Endothelial cell (in vitro differentiated cells): Measurements from ENCODE around the gene KCNE4. TPM values are rescaled to one million over a fixed set of nuclear protein-coding genes. Genes with fewer than 3 reads are reported as not detected.

Source experiments
- DNase-seq: peaks from one replicate; pipeline ENCODE4 v3.0.0; 2021; ENCODE audit warnings: low spot score
- H3K27ac Mint-ChIP-seq: one replicate; pipeline ENCODE4 v1.8.0; 2021; ENCODE audit warnings: mixed read lengths, inconsistent platforms; ENCODE audit not compliant: unreplicated experiment
- H3K27me3 Mint-ChIP-seq: one replicate; pipeline ENCODE4 v1.8.0; 2021; ENCODE audit warnings: mild to moderate bottlenecking, moderate library complexity, mixed read lengths, inconsistent platforms; ENCODE audit not compliant: unreplicated experiment
- H3K36me3 Mint-ChIP-seq: one replicate; pipeline ENCODE4 v1.8.0; 2021; ENCODE audit warnings: mild to moderate bottlenecking, low read depth, mixed read lengths, inconsistent platforms; ENCODE audit not compliant: unreplicated experiment
- H3K4me1 Mint-ChIP-seq: one replicate; pipeline ENCODE4 v1.8.0; 2021; ENCODE audit warnings: mild to moderate bottlenecking, mixed read lengths, inconsistent platforms; ENCODE audit not compliant: unreplicated experiment
- H3K4me3 Mint-ChIP-seq: one replicate; pipeline ENCODE4 v1.8.0; 2021; ENCODE audit warnings: mild to moderate bottlenecking, mixed read lengths, inconsistent platforms; ENCODE audit not compliant: unreplicated experiment
- H3K9me3 Mint-ChIP-seq: one replicate; pipeline ENCODE4 v1.8.0; 2021; ENCODE audit warnings: mixed read lengths, inconsistent platforms; ENCODE audit not compliant: unreplicated experiment
- CTCF ChIP-seq: fragments of 200-600 bp; sonication (generic); IDR thresholded peaks from one replicate; pipeline ENCODE4 v1.5.0; 2021; ENCODE audit warnings: antibody characterized with exemption; ENCODE audit not compliant: unreplicated experiment
- long read RNA-seq: library from polyadenylated mRNA; unstranded; transcript quantifications from one replicate; pipeline ENCODE4 v2.0.0, GENCODE V29; 2020; ENCODE audit not compliant: unreplicated experiment
- total RNA-seq: library from RNA; stranded (reverse); fragmentation: NEBNext Ultra II Directional; extraction: Animal tissue kit (Norgen Biotek cat#: 25700); gene quantifications from one replicate; pipeline ENCODE4 v1.2.1, GENCODE V29; 2021; ENCODE audit not compliant: unreplicated experiment

KCNE4 gene
- 0.46 TPM for total RNA-seq
- long read RNA-seq, result 0 reads

DNA sequence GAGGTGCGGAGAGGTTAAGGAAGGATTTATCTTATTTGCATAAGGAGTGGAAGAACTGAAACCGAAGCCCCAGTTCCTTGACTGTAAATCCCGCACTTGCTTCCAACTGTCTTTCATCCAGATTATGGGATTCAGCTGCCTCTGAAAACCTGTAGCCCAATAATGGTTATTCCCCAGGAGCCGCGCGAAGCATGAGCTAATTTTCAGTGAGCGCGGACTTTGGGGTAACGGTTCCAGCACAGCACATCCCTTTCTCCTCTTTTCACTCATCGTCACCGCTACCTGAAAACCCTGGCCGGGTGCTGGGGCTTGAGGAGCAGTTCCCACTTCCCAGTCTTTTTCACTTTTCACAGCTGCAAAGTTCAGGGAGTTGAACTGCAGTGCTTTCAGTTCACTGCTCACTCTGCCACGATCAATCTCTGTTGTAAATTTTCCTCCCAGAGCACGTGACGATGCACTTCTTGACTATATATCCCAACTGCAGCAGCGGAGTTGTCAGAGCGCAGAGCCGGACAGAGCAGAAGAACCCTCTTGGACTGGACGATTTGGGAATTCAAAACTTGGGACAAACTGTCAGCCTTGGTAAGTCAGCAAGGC lies at the start of gene KCNE4:
KCNE4 (plus strand) TSS at position 498 of the 597 bp plus-strand sequence. CDS start 641 bp downstream, outside the sequence.
- no peak for DNase-seq
- H3K27ac Mint-ChIP-seq, result no peak within 1 kb of the TSS
- no peak within 1 kb of the TSS for H3K4me3 Mint-ChIP-seq
- H3K4me1 Mint-ChIP-seq, result peaks cover 3% of the 10 kb centered on the region
- no peak for TF ChIP-seq CTCF
- no peaks in the 10 kb centered on the region for H3K36me3 Mint-ChIP-seq
- no peaks in the 10 kb centered on the region for H3K9me3 Mint-ChIP-seq
- no peaks in the 10 kb centered on the region for H3K27me3 Mint-ChIP-seq

- Mint-ChIP-seq H3K4me1 (peaks cover 2% of the 10 kb centered on the region), H3K36me3 (no peaks in the 10 kb centered on the region), H3K27me3 (no peaks in the 10 kb centered on the region), H3K9me3 (no peaks in the 10 kb centered on the region), H3K27ac (no peak overlapping the region), H3K4me3 (no peak overlapping the region)
- TF ChIP-seq CTCF, result no peak
- DNase-seq, result no peak
Measured at GRCh38 chr2:223003191-223003590, 48.8 kb upstream of the KCNE4 start.

DNA sequence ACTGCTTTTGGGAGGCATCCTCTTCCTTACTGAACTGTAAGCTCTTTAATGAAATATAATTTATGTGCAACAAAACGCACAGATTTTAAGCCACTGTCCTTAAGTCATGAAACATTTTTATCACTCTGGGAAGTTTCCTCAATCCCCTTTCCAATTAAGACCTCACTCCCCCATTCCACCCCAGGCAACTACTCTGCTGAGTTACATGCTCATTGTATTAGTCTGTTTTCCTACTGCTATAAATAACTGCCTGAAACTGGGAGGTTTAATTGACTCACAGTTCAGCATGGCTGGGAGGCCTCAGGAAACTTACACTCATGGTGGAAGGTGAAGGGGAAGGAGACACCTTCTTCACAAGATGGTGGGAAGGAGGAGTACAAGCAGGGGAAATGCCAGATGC lies 46.5 kb upstream of the KCNE4 start:
- Mint-ChIP-seq H3K36me3 (no peaks in the 10 kb centered on the region), H3K4me3 (no peak overlapping the region), H3K9me3 (no peaks in the 10 kb centered on the region), H3K27ac (no peak overlapping the region), H3K4me1 (peaks cover 8% of the 10 kb centered on the region), H3K27me3 (no peaks in the 10 kb centered on the region)
- DNase-seq, result no peak
- no peak for TF ChIP-seq CTCF

GRCh38 chr2:223007531-223007930 lies 44.5 kb upstream of the KCNE4 start:
- no peak for TF ChIP-seq CTCF
- DNase-seq, result no peak
- no peaks in the 10 kb centered on the region for H3K27me3 Mint-ChIP-seq
- H3K4me3 Mint-ChIP-seq, result no peak overlapping the region
- H3K36me3 Mint-ChIP-seq, result no peaks in the 10 kb centered on the region
- H3K9me3 Mint-ChIP-seq, result no peaks in the 10 kb centered on the region
- H3K4me1 Mint-ChIP-seq, result peaks cover 8% of the 10 kb centered on the region
- no peak overlapping the region for H3K27ac Mint-ChIP-seq

DNA sequence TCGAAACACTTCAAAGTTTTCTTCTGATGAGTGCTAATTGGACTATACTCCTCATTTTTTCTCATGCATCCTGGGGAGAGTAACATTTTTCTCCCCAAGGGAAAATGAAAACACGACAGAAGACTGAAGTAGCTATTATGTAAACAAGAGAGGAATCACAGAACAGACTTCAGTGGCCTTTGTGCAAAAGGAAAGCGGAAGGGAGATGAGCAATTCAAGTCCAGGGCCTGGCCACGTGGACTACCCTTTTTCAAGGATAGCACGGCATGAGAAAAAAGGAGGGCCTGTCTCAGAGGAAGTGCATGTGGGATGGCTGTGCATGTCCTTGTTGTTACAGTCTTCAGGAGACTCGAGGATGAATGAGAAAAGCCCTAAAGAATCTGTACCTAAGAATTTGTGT lies 43.8 kb upstream of the KCNE4 start:
- no peak overlapping the region for H3K27ac Mint-ChIP-seq
- no peak for TF ChIP-seq CTCF
- H3K9me3 Mint-ChIP-seq, result no peaks in the 10 kb centered on the region

More for the DNA sequence above, 43.8 kb upstream of the KCNE4 start:
- Mint-ChIP-seq H3K36me3 (no peaks in the 10 kb centered on the region), H3K27me3 (no peaks in the 10 kb centered on the region), H3K4me1 (peaks cover 8% of the 10 kb centered on the region), H3K4me3 (no peak overlapping the region)
- DNase-seq, result no peak
